ENCODE data around the gene ASIC3. TPM values are rescaled to one million over a fixed set of nuclear protein-coding genes. Genes with fewer than 3 reads are reported as not detected.

Gene ASIC3
- 3.6 and 5.8 TPM in 2 replicates for total RNA-seq
- long read RNA-seq = 0 reads

DNA sequence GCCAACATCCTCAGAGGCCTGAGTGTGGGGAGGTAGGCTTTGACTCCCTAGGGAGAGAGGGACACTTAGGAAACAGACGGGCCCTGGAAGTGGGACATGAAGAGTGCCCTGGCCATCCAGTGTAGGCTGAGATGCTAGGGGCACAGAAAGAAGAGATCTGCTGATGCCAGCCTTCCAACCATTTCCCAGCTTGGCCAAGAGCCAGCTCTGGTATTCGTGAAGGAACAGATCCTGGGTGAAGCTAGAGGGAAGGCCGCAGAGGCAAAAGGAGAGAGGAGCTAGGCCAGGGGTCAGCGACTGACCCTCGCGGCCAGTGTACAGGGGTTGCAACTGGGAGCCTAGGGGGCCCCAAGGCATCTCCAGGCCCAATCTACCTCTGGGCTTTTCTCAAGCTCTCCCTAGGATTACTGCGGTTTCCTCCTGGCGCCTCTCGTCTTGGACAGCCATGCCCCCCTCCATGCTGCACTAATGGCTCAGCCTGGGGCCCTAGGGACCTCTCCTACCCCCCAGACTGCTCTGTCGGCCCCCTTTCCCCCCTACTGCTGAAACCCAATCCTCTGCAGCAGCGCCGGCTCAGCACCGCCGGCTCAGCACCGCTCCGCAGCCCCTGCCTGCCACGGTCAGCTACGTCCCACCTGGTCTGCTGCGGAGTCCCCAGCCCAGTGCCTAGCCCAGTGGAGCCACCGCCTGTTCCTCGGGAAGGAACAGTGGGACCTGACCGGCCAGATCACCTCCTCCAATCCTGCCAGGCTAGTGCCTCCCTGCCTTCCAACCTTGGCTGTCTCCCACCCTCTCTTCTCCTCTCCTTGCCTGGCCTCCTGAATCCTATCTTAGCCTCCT, at the start of gene ASIC3:
Gene ASIC3 (plus strand): TSS at position 556 of the 840 bp plus-strand sequence. CDS start 355 bp downstream, outside the sequence.
- H3K4me1 Mint-ChIP-seq (ENCODE audit: unreplicated experiment) = peaks cover 21% of the 10 kb centered on the region
- TF ChIP-seq, protein P1, sequence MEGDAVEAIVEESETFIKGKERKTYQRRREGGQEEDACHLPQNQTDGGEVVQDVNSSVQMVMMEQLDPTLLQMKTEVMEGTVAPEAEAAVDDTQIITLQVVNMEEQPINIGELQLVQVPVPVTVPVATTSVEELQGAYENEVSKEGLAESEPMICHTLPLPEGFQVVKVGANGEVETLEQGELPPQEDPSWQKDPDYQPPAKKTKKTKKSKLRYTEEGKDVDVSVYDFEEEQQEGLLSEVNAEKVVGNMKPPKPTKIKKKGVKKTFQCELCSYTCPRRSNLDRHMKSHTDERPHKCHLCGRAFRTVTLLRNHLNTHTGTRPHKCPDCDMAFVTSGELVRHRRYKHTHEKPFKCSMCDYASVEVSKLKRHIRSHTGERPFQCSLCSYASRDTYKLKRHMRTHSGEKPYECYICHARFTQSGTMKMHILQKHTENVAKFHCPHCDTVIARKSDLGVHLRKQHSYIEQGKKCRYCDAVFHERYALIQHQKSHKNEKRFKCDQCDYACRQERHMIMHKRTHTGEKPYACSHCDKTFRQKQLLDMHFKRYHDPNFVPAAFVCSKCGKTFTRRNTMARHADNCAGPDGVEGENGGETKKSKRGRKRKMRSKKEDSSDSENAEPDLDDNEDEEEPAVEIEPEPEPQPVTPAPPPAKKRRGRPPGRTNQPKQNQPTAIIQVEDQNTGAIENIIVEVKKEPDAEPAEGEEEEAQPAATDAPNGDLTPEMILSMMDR (IDR thresholded peaks at IDR 0.05) = no peak
- H3K9me3 Mint-ChIP-seq (ENCODE audit: unreplicated experiment) = no peaks in the 10 kb centered on the region

DNA sequence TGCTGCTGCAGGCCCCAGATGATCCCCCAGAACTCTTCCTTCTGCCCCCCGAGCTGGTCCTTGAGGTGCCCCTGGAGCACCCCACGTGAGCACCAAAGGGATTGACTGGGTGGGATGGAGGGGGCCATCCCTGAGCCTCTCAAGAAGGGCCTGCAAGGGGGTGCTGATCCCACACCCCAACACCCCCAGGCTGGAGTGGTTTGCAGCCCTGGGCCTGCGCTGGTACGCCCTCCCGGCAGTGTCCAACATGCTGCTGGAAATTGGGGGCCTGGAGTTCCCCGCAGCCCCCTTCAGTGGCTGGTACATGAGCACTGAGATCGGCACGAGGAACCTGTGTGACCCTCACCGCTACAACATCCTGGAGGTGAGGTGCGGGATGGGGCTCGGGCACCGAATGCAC, 49.3 kb upstream of the ASIC3 start:
- no peaks in the 10 kb centered on the region for H3K36me3 Mint-ChIP-seq (ENCODE audit: unreplicated experiment)
- no peak for DNase-seq (ENCODE audit: extremely low spot score, unreplicated experiment)
- H3K4me3 Mint-ChIP-seq (ENCODE audit: unreplicated experiment) = no peak overlapping the region
- TF ChIP-seq, protein P1 (IDR thresholded peaks at IDR 0.05) = no peak
- peaks cover 8% of the 10 kb centered on the region for H3K27me3 Mint-ChIP-seq (ENCODE audit: unreplicated experiment)
- no peaks in the 10 kb centered on the region for H3K9me3 Mint-ChIP-seq (ENCODE audit: unreplicated experiment)
- no peaks in the 10 kb centered on the region for H3K4me1 Mint-ChIP-seq (ENCODE audit: unreplicated experiment)
- no peak overlapping the region for H3K27ac Mint-ChIP-seq (ENCODE audit: unreplicated experiment)

More for the DNA sequence above, at the start of gene ASIC3:
- Mint-ChIP-seq H3K36me3 (ENCODE audit: unreplicated experiment) (peaks cover 7% of the 10 kb centered on the region), H3K27ac (ENCODE audit: unreplicated experiment) (no peak within 1 kb of the TSS), H3K27me3 (ENCODE audit: unreplicated experiment) (no peaks in the 10 kb centered on the region), H3K4me3 (ENCODE audit: unreplicated experiment) (no peak within 1 kb of the TSS)
- DNase-seq (ENCODE audit: extremely low spot score, unreplicated experiment) = no peak

DNA sequence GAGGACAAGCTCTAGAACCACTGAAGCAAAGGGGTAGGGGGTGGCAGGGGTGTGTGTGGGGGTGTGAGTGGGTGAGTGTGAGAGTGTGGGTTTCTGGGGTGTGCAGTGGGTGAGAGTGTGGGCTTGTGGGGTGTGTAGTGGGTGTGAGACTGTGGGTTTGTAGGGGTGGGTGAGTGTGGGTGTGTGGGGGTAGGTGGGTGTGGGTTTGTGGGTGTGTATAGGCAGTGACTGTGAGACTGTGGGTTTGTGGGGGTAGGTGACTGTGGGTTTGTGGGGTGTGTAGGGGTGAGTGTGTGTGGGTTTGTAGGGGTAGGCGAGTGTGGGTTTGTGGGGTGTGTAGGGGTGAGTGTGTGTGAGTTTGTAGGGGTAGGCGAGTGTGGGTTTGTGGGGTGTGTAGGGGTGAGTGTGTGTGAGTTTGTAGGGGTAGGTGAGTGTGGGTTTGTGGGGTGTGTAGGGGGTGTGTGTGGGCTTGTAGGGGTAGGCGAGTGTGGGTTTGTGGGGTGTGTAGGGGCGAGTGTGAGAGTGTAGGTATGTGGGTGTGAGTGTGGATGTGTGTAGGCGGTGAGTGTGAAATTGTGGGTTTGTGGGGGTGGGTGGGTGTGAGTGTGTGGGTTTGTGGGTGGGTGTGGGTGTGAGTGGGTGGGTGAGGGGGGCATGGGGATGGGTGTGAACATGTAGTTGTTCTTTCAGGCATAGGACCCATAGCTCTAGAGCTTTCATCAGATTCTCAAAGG, 48.7 kb upstream of the ASIC3 start:
- DNase-seq (ENCODE audit: extremely low spot score, unreplicated experiment) = no peak
- TF ChIP-seq, protein P1 (IDR thresholded peaks at IDR 0.05) = no peak
- no peak overlapping the region for H3K4me3 Mint-ChIP-seq (ENCODE audit: unreplicated experiment)
- no peaks in the 10 kb centered on the region for H3K4me1 Mint-ChIP-seq (ENCODE audit: unreplicated experiment)
- peaks cover 11% of the 10 kb centered on the region for H3K27me3 Mint-ChIP-seq (ENCODE audit: unreplicated experiment)
- no peak overlapping the region for H3K27ac Mint-ChIP-seq (ENCODE audit: unreplicated experiment)
- no peaks in the 10 kb centered on the region for H3K9me3 Mint-ChIP-seq (ENCODE audit: unreplicated experiment)
- no peaks in the 10 kb centered on the region for H3K36me3 Mint-ChIP-seq (ENCODE audit: unreplicated experiment)

DNA sequence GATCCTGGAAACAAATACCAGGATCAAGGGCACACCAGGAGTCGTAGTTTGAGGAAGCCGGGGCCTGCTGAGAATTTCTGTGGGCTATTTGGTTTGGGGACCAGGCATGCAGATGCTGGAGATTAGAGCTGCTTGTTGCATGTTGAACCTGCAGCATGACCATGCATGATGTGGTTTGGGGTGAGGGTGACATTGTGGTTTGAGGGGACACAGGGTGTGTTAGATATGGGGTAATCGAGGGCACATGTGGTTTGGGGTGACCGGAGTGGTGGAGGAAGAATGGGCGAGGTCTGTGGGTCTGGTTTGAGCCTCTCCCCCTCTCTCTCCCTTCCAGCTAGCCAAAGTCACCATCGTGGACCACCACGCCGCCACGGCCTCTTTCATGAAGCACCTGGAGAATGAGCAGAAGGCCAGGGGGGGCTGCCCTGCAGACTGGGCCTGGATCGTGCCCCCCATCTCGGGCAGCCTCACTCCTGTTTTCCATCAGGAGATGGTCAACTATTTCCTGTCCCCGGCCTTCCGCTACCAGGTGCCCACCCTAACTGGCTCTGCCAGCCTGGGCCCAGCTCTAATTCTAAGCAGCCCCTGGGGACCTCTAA, 47.3 kb upstream of the ASIC3 start:
- DNase-seq (ENCODE audit: extremely low spot score, unreplicated experiment) = no peak
- no peaks in the 10 kb centered on the region for H3K9me3 Mint-ChIP-seq (ENCODE audit: unreplicated experiment)
- no peak overlapping the region for H3K27ac Mint-ChIP-seq (ENCODE audit: unreplicated experiment)
- H3K4me3 Mint-ChIP-seq (ENCODE audit: unreplicated experiment) = no peak overlapping the region
- TF ChIP-seq, protein P1 (IDR thresholded peaks at IDR 0.05) = no peak
- H3K36me3 Mint-ChIP-seq (ENCODE audit: unreplicated experiment) = no peaks in the 10 kb centered on the region
- no peaks in the 10 kb centered on the region for H3K4me1 Mint-ChIP-seq (ENCODE audit: unreplicated experiment)
- peaks cover 20% of the 10 kb centered on the region for H3K27me3 Mint-ChIP-seq (ENCODE audit: unreplicated experiment)
